NCI-H2029 treated with DMSO at 0.1 percent for 48 hours (cell line): Measurements from ENCODE around the gene PLD6.
"Not testable (repeated sequence)": the region's sequence is repeated elsewhere in the genome, so short reads cannot be mapped to it uniquely, and the experiment has no call there.

Experiments
- DNase-seq: peaks from one replicate; lab custom pipeline; 2025; lab: John Stamatoyannopoulos, UW

Gene PLD6

GRCh38 chr17:17201271-17201670 lies 4.9 kb downstream of the PLD6 start:
- no peak for DNase-seq

- DNase-seq, result no peak
These were observed 5.3 kb downstream of the PLD6 start for GRCh38 chr17:17200831-17201230.

- no peak for DNase-seq
These were observed 5.8 kb downstream of the PLD6 start for GRCh38 chr17:17200311-17200710.

GRCh38 chr17:17198281-17198680 lies 7.9 kb downstream of the PLD6 start:
- no peak for DNase-seq

GRCh38 chr17:17196776-17197175 lies 9.4 kb downstream of the PLD6 start:
- DNase-seq, result no peak

- not testable (repeated sequence) for DNase-seq
These were observed 10.7 kb downstream of the PLD6 start for GRCh38 chr17:17195466-17195865.

GRCh38 chr17:17191961-17192381 lies 14.2 kb downstream of the PLD6 start:
- DNase-seq, result no peak

- no peak for DNase-seq
These were observed 14.8 kb downstream of the PLD6 start for GRCh38 chr17:17191346-17191792.

- no peak for DNase-seq
These were observed 15.9 kb downstream of the PLD6 start for GRCh38 chr17:17190188-17190587.

- no peak for DNase-seq
These were observed 16.6 kb downstream of the PLD6 start for GRCh38 chr17:17189559-17189958.

- no peak for DNase-seq
These were observed 17.5 kb downstream of the PLD6 start for GRCh38 chr17:17188586-17188985.

GRCh38 chr17:17186551-17187505 lies 19.3 kb downstream of the PLD6 start:
- no peak for DNase-seq

GRCh38 chr17:17186051-17186450 lies 20.1 kb downstream of the PLD6 start:
- DNase-seq, result peak; percentile 7

GRCh38 chr17:17184985-17185757 lies 21.0 kb downstream of the PLD6 start:
- DNase-seq, result not testable (repeated sequence)

- no peak for DNase-seq
These were observed 22.4 kb downstream of the PLD6 start for GRCh38 chr17:17183744-17184143.

GRCh38 chr17:17182598-17183136 lies 23.5 kb downstream of the PLD6 start:
- DNase-seq, result no peak

GRCh38 chr17:17181666-17182597 lies 24.2 kb downstream of the PLD6 start:
- DNase-seq, result no peak

- DNase-seq, result peak; percentile 4
These were observed 25.2 kb downstream of the PLD6 start for GRCh38 chr17:17180741-17181525.

- no peak for DNase-seq
These were observed 26.0 kb downstream of the PLD6 start for GRCh38 chr17:17180141-17180603.

- DNase-seq, result no peak
These were observed 26.7 kb downstream of the PLD6 start for GRCh38 chr17:17179371-17179827.
